ENCODE results near the gene NACC2.

Gene NACC2

GRCh38 chr9:135986605-135987004 is 108.5 kb downstream of the NACC2 start:
- no peak for DNase-seq (ENCODE audit: extremely low read depth, low read depth)
- no peak for TF ChIP-seq CTCF (IDR thresholded peaks at IDR 0.05; ENCODE audit: low read depth, low read length, missing control alignments)
- H3K4me3 ChIP-seq (replicated peaks; ENCODE audit: low read depth, low read length): no peak overlapping the region

GRCh38 chr9:135985889-135986288 is 109.2 kb downstream of the NACC2 start:
- no peak for TF ChIP-seq CTCF (IDR thresholded peaks at IDR 0.05; ENCODE audit: low read depth, low read length, missing control alignments)
- no peak overlapping the region for H3K4me3 ChIP-seq (replicated peaks; ENCODE audit: low read depth, low read length)
- DNase-seq (ENCODE audit: extremely low read depth, low read depth): no peak

GRCh38 chr9:135985459-135985774 is 109.7 kb downstream of the NACC2 start:
- no peak overlapping the region for H3K4me3 ChIP-seq (replicated peaks; ENCODE audit: low read depth, low read length)
- no peak for DNase-seq (ENCODE audit: extremely low read depth, low read depth)
- no peak for TF ChIP-seq CTCF (IDR thresholded peaks at IDR 0.05; ENCODE audit: low read depth, low read length, missing control alignments)

GRCh38 chr9:135984072-135984710 is 110.9 kb downstream of the NACC2 start:
- no peak for DNase-seq (ENCODE audit: extremely low read depth, low read depth)
- H3K4me3 ChIP-seq (replicated peaks; ENCODE audit: low read depth, low read length): no peak overlapping the region
- TF ChIP-seq CTCF (IDR thresholded peaks at IDR 0.05; ENCODE audit: low read depth, low read length, missing control alignments): no peak

GRCh38 chr9:135983208-135984071 is 111.6 kb downstream of the NACC2 start:
- no peak overlapping the region for H3K4me3 ChIP-seq (replicated peaks; ENCODE audit: low read depth, low read length)
- DNase-seq (ENCODE audit: extremely low read depth, low read depth): no peak
- no peak for TF ChIP-seq CTCF (IDR thresholded peaks at IDR 0.05; ENCODE audit: low read depth, low read length, missing control alignments)

GRCh38 chr9:135982499-135983207 is 112.4 kb downstream of the NACC2 start:
- no peak overlapping the region for H3K4me3 ChIP-seq (replicated peaks; ENCODE audit: low read depth, low read length)
- no peak for TF ChIP-seq CTCF (IDR thresholded peaks at IDR 0.05; ENCODE audit: low read depth, low read length, missing control alignments)
- no peak for DNase-seq (ENCODE audit: extremely low read depth, low read depth)
